Type B pancreatic cell (in vitro differentiated cells): ENCODE measurements around the gene C1orf232. TPM values are rescaled to one million over a fixed set of nuclear protein-coding genes. Genes with fewer than 3 reads are reported as not detected.

Experiments
- DNase-seq: peaks from one replicate; pipeline ENCODE4 v3.0.0; 2021; ENCODE audit warnings: mixed read lengths; ENCODE audit not compliant: unreplicated experiment; ENCODE audit errors: extremely low spot score
- H3K27ac Mint-ChIP-seq: 2 replicates; pipeline ENCODE4 v1.8.0; 2021; ENCODE audit warnings: mild to moderate bottlenecking, mixed read lengths
- H3K27me3 Mint-ChIP-seq: 2 replicates; pipeline ENCODE4 v1.8.0; 2021; ENCODE audit warnings: mixed read lengths
- H3K36me3 Mint-ChIP-seq: 2 replicates; pipeline ENCODE4 v1.8.0; 2021; ENCODE audit warnings: mixed read lengths
- H3K4me1 Mint-ChIP-seq: one replicate; pipeline ENCODE4 v1.8.0; 2021; ENCODE audit warnings: mixed read lengths; ENCODE audit not compliant: unreplicated experiment
- H3K4me3 Mint-ChIP-seq: 2 replicates; pipeline ENCODE4 v1.8.0; 2021; ENCODE audit warnings: mild to moderate bottlenecking, mixed read lengths
- H3K9me3 Mint-ChIP-seq: 2 replicates; pipeline ENCODE4 v1.8.0; 2021; ENCODE audit warnings: mixed read lengths
- CTCF ChIP-seq: fragments of 200-600 bp; sonication (generic); conservative IDR thresholded peaks from 2 replicates; pipeline ENCODE4 v1.5.0; 2021; ENCODE audit warnings: antibody characterized with exemption, mild to moderate bottlenecking
- total RNA-seq: library from RNA; stranded (reverse); gene quantifications from 2 replicates; pipeline ENCODE4 v1.2.1, GENCODE V29; 2021; ENCODE audit warnings: low replicate concordance

The C1orf232 gene
- total RNA-seq, 1 donor from 2014 or later: 1.0 TPM

- Mint-ChIP-seq H3K27ac (no peak overlapping the region), H3K4me3 (peak overlapping the region; percentile 80), H3K4me1 (peaks cover 34% of the 10 kb centered on the region), H3K9me3 (no peaks in the 10 kb centered on the region), H3K27me3 (peaks cover 10% of the 10 kb centered on the region), H3K36me3 (no peaks in the 10 kb centered on the region)
- no peak for DNase-seq
- TF ChIP-seq CTCF: no peak
Observed at GRCh38 chr1:26158271-26158907, 10.4 kb downstream of the C1orf232 start.

GRCh38 chr1:26156285-26157038 lies 12.3 kb downstream of the C1orf232 start:
- Mint-ChIP-seq H3K4me3 (peak overlapping the region; percentile 41), H3K9me3 (no peaks in the 10 kb centered on the region), H3K27ac (no peak overlapping the region), H3K4me1 (peaks cover 30% of the 10 kb centered on the region), H3K27me3 (peaks cover 6% of the 10 kb centered on the region), H3K36me3 (no peaks in the 10 kb centered on the region)
- TF ChIP-seq CTCF: no peak
- DNase-seq: no peak

GRCh38 chr1:26155370-26156284 lies 13.1 kb downstream of the C1orf232 start:
- H3K4me1 Mint-ChIP-seq: peaks cover 30% of the 10 kb centered on the region
- no peak overlapping the region for H3K27ac Mint-ChIP-seq
- peaks cover 6% of the 10 kb centered on the region for H3K27me3 Mint-ChIP-seq
- DNase-seq: no peak
- no peak for TF ChIP-seq CTCF
- no peaks in the 10 kb centered on the region for H3K9me3 Mint-ChIP-seq
- H3K4me3 Mint-ChIP-seq: peak overlapping the region; percentile 41
- H3K36me3 Mint-ChIP-seq: no peaks in the 10 kb centered on the region

- DNase-seq: no peak
Observed at GRCh38 chr1:26154750-26155149, 14.0 kb downstream of the C1orf232 start.

More at GRCh38 chr1:26154750-26155149, 14.0 kb downstream of the C1orf232 start:
- no peak for TF ChIP-seq CTCF
- peak overlapping the region; percentile 41 for H3K4me3 Mint-ChIP-seq
- no peaks in the 10 kb centered on the region for H3K36me3 Mint-ChIP-seq
- H3K27ac Mint-ChIP-seq: no peak overlapping the region
- H3K27me3 Mint-ChIP-seq: peaks cover 6% of the 10 kb centered on the region
- no peaks in the 10 kb centered on the region for H3K9me3 Mint-ChIP-seq
- H3K4me1 Mint-ChIP-seq: peaks cover 29% of the 10 kb centered on the region
